Measurements from ENCODE around the gene ARL13A. TPM values are rescaled to one million over a fixed set of nuclear protein-coding genes. Genes with fewer than 3 reads are reported as not detected.

The ARL13A gene
- polyA plus RNA-seq, 2 of the 4 experiments (the other 2 are of a cell fraction) = 0.10 to 0.12 TPM

- no peaks in the 10 kb centered on the region for H3K9me3 ChIP-seq
- no peak for DNase-seq (ENCODE audit: low read depth in 1 of 2, low spot score in 1 of 2)
- H3K4me2 ChIP-seq = no peak overlapping the region
- FAIRE-seq = no peak
- CTCF ChIA-PET = no interaction called here
- H3K4me3 ChIP-seq = no peak overlapping the region
- TF ChIP-seq MAZ (IDR thresholded peaks at IDR 0.05; ENCODE audit: borderline replicate concordance, low read depth, low read length) (no peak), KDM1A (IDR thresholded peaks at IDR 0.05; ENCODE audit: low read depth) (no peak), ATOH8 (CRISPR knock-in tag; IDR thresholded peaks at IDR 0.05; ENCODE audit: low read depth) (no peak), CEBPB (IDR thresholded peaks at IDR 0.05) (no peak), POLR2AphosphoS2 (conservative IDR thresholded peaks at IDR 0.05; ENCODE audit: low read length) (no peak), MAFK (IDR thresholded peaks at IDR 0.05; ENCODE audit: partially characterized antibody) (no peak), HES2 (IDR thresholded peaks at IDR 0.05) (no peak), CHD4 (IDR thresholded peaks at IDR 0.05; ENCODE audit: borderline replicate concordance) (no peak), PBX3 (IDR thresholded peaks at IDR 0.05) (no peak), EHMT2 (IDR thresholded peaks at IDR 0.05; ENCODE audit: low read depth) (no peak), CTCF (IDR thresholded peaks at IDR 0.05) (no peak), RAD21 (conservative IDR thresholded peaks at IDR 0.05 in 1 of 2, IDR thresholded peaks at IDR 0.05 in 1 of 2) (no peak)
- no peaks in the 10 kb centered on the region for H3K4me1 ChIP-seq
- POLR2A ChIA-PET = no interaction called here
- H3K27ac ChIP-seq = no peak overlapping the region
- WGBS (ENCODE audit: missing lambda C conversion rate) = 87% methylated on average over 1 of the region's 1 CpG
- no peak for ATAC-seq
These were observed 59.1 kb downstream of the ARL13A start for GRCh38 chrX:101028562-101028961.

GRCh38 chrX:101029665-101030064 is 60.2 kb downstream of the ARL13A start:
- no peak overlapping the region for H3K4me2 ChIP-seq
- no peaks in the 10 kb centered on the region for H3K9me3 ChIP-seq
- TF ChIP-seq FOSB (CRISPR knock-in tag; IDR thresholded peaks at IDR 0.05) (no peak), CTCF (IDR thresholded peaks at IDR 0.05) (no peak), RFX5 (IDR thresholded peaks at IDR 0.05) (no peak), CHD4 (IDR thresholded peaks at IDR 0.05; ENCODE audit: borderline replicate concordance) (no peak), KDM5A (IDR thresholded peaks at IDR 0.05) (no peak), E2F6 (IDR thresholded peaks at IDR 0.05; ENCODE audit: borderline replicate concordance, low read depth) (no peak), JUNB (IDR thresholded peaks at IDR 0.05) (no peak), EP300 (IDR thresholded peaks at IDR 0.05) (no peak), HDAC2 (IDR thresholded peaks at IDR 0.05) (no peak), SMC3 (IDR thresholded peaks at IDR 0.05) (no peak), ZSCAN20 (CRISPR knock-in tag; IDR thresholded peaks at IDR 0.05) (no peak), EHMT2 (IDR thresholded peaks at IDR 0.05; ENCODE audit: low read depth) (no peak), FOSL2 (IDR thresholded peaks at IDR 0.05) (no peak), FOSL2 (CRISPR knock-in tag; IDR thresholded peaks at IDR 0.05) (no peak), MAFK (IDR thresholded peaks at IDR 0.05; ENCODE audit: partially characterized antibody) (no peak), CBX8 (IDR thresholded peaks at IDR 0.05) (no peak), HEYL (CRISPR knock-in tag; IDR thresholded peaks at IDR 0.05) (no peak)
- ATAC-seq (no peak), FAIRE-seq (no peak), DNase-seq (ENCODE audit: low read depth in 1 of 2, low spot score in 1 of 2) (no peak)
- H3K4me1 ChIP-seq = no peaks in the 10 kb centered on the region
- H3K27ac ChIP-seq = no peak overlapping the region
- WGBS (ENCODE audit: missing lambda C conversion rate) = 88% methylated on average over 1 of the region's 1 CpG
- CTCF ChIA-PET = no interaction called here
- POLR2A ChIA-PET = no interaction called here
- H3K4me3 ChIP-seq = no peak overlapping the region

Measured in A549 (cell line).